H1 (cell line): Measurements from ENCODE around the gene DNAI1.

Source experiments
- ATF3 ChIP-seq: IDR thresholded peaks from 2 replicates; pipeline ENCODE4 v1.6.1; 2011; ENCODE audit warnings: low read depth, mild to moderate bottlenecking, low read length; ENCODE audit not compliant: insufficient read depth
- BRCA1 ChIP-seq: IDR thresholded peaks from 2 replicates; pipeline ENCODE4 v1.6.1; 2012; ENCODE audit warnings: low read depth, low read length, improper control_type of control experiment
- CTCF ChIP-seq, 3 experiments: IDR thresholded peaks; 1 replicate in 2 of 3; 2 replicates in 1 of 3; pipeline versions ENCODE4 v1.5.1 to v1.6.1; 2011; ENCODE audit warnings: low read length in 3 of 3, mild to moderate bottlenecking in 3 of 3, inconsistent platforms in 2 of 3, low read depth in 1 of 3, moderate library complexity in 1 of 3; ENCODE audit not compliant: insufficient read depth in 1 of 3; ENCODE audit errors: control extremely low read depth in 1 of 3
- EZH2 ChIP-seq: fragments of 200-600 bp; sonication (generic); IDR thresholded peaks from 2 replicates; pipeline ENCODE4 v1.7.1; 2012; ENCODE audit warnings: low read depth, mild to moderate bottlenecking, moderate library complexity, low read length, inconsistent platforms; ENCODE audit not compliant: severe bottlenecking
- JUND ChIP-seq: IDR thresholded peaks from 2 replicates; pipeline ENCODE4 v1.6.1; 2011; ENCODE audit warnings: mild to moderate bottlenecking, improper control_type of control experiment, low read length
- POLR2A ChIP-seq, 2 experiments: IDR thresholded peaks; 1 replicate in 1 of 2; 2 replicates in 1 of 2; pipeline ENCODE4 v1.6.1; 2011; ENCODE audit warnings: low read depth in 2 of 2, low read length in 2 of 2, mild to moderate bottlenecking in 2 of 2; ENCODE audit errors: control extremely low read depth in 1 of 2
- SIN3A ChIP-seq, 2 experiments: IDR thresholded peaks in 1 of 2; conservative IDR thresholded peaks in 1 of 2; 2 replicates each; pipeline ENCODE4 v1.6.1; 2011 to 2012; ENCODE audit warnings: low read length in 2 of 2, improper control_type of control experiment in 1 of 2, low read depth in 1 of 2, mild to moderate bottlenecking in 1 of 2
- TF ChIP-seq, protein P1 (sequence below): IDR thresholded peaks from 2 replicates; pipeline ENCODE4 v1.6.1; 2012; ENCODE audit warnings: low read length, inconsistent platforms
- TF ChIP-seq, protein P2 (sequence below): IDR thresholded peaks from 2 replicates; pipeline ENCODE4 v1.6.1; 2011; ENCODE audit warnings: low read length, improper control_type of control experiment

GRCh38 chr9:34557426-34558321 lies 99.1 kb downstream of the DNAI1 start:
- TF ChIP-seq ATF3 (no peak), CTCF (IDR thresholded peaks at IDR 0.05; ENCODE audit: control extremely low read depth in 1 of 3, insufficient read depth in 1 of 3, low read depth in 1 of 3, low read length in 3 of 3) (no peak), EZH2 (no peak), BRCA1 (no peak), JUND (no peak), POLR2A (IDR thresholded peaks at IDR 0.05; ENCODE audit: control extremely low read depth in 1 of 2, low read depth in 2 of 2, low read length in 2 of 2) (no peak), SIN3A (conservative IDR thresholded peaks at IDR 0.05 in 1 of 2, IDR thresholded peaks at IDR 0.05 in 1 of 2; ENCODE audit: low read depth in 1 of 2, low read length in 2 of 2) (no peak)
- TF ChIP-seq, protein P1, sequence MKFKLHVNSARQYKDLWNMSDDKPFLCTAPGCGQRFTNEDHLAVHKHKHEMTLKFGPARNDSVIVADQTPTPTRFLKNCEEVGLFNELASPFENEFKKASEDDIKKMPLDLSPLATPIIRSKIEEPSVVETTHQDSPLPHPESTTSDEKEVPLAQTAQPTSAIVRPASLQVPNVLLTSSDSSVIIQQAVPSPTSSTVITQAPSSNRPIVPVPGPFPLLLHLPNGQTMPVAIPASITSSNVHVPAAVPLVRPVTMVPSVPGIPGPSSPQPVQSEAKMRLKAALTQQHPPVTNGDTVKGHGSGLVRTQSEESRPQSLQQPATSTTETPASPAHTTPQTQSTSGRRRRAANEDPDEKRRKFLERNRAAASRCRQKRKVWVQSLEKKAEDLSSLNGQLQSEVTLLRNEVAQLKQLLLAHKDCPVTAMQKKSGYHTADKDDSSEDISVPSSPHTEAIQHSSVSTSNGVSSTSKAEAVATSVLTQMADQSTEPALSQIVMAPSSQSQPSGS: no peak
- TF ChIP-seq, protein P2, sequence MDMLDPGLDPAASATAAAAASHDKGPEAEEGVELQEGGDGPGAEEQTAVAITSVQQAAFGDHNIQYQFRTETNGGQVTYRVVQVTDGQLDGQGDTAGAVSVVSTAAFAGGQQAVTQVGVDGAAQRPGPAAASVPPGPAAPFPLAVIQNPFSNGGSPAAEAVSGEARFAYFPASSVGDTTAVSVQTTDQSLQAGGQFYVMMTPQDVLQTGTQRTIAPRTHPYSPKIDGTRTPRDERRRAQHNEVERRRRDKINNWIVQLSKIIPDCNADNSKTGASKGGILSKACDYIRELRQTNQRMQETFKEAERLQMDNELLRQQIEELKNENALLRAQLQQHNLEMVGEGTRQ: no peak
